ENCODE data around the gene COL24A1.
"Not testable (repeated sequence)": the region's sequence is repeated elsewhere in the genome, so short reads cannot be mapped to it uniquely, and the experiment has no call there.

COL24A1 gene

DNA sequence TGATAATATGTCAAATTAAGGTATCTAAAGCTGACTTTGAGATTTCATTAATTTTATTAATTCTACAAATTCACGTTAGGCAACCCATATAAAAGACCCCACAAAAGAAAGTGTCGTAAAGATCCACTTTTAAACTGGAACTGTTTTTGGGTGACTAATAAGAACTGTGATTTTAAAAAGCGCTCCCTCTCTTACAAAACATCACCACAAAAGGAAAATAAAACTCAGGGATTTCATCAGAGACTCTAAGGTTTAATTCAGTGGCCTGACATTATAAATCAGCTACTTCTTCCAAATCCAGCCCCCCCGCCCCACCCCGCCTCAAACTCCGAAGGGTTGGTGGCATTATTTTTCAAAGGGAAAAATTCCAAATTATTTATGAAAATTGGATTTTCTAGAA is 2.7 kb downstream of the COL24A1 start:
- no peak for DNase-seq (ENCODE audit: low read depth in 1 of 2, low spot score in 1 of 2)

DNA sequence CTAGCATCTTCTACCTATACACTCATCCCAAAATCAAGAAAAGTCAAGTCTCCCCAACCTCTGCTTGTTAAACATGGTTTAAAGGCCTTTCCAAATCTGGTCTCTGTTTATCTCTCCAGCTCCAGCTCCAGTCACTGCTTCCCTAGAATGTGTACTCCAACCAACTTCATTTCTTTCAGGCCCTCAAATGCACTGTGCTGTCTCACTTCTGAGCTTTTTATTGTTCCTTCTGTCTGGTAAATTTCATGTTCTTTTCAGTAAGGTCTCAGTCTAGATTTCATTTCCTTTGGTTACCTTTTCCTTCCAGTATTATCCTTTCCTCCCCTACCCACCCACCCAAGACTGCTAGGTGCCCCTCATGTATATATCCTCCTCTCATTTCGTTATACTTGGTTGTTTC is 3.7 kb downstream of the COL24A1 start:
- DNase-seq (ENCODE audit: low read depth in 1 of 2, low spot score in 1 of 2) = no peak

DNA sequence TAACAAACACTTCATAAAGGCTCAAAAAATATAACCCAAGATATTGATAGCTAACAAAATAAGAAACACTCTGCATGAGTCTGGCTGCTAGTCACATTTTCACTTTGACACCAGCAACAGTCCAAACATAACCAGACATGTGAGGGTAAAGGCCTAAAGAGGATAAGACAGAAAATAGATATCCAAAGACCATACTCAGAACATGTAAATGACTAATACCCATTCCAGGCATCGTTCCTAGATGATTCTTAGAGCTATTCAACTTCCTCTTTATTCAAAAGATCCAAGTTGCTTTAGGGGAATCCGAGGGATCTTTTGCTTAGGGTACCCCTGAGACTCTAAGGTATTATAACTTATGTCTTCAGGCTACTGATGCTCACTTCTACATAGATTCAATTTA is 5.1 kb downstream of the COL24A1 start:
- DNase-seq (ENCODE audit: low read depth in 1 of 2, low spot score in 1 of 2) = no peak

- DNase-seq (ENCODE audit: low read depth in 1 of 2, low spot score in 1 of 2) = no peak
Measured at GRCh38 chr1:86150553-86151055, 6.0 kb downstream of the COL24A1 start.

DNA sequence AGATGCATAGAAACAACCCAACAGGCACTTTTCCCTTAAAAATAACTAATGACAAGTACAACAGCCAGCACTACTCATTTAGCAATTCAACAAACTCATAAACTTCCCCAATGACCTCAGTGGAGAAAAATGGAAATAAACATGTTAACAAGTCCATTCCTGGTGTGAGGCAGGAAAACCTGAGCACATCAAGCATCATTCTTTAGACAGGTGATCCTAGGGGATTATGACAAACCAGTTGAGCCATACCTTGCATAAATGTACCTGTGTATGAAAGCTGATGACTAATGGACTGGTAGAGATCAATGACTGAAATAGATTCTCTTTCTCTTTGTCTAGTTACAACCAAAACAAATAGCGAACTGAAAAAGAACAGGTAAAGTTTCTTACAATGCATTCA is 7.0 kb downstream of the COL24A1 start:
- no peak for DNase-seq (ENCODE audit: low read depth in 1 of 2, low spot score in 1 of 2)

GRCh38 chr1:86147755-86148154 is 8.8 kb downstream of the COL24A1 start:
- no peak for DNase-seq (ENCODE audit: low read depth in 1 of 2, low spot score in 1 of 2)

GRCh38 chr1:86146566-86146965 is 10.0 kb downstream of the COL24A1 start:
- no peak for DNase-seq (ENCODE audit: low read depth in 1 of 2, low spot score in 1 of 2)

DNA sequence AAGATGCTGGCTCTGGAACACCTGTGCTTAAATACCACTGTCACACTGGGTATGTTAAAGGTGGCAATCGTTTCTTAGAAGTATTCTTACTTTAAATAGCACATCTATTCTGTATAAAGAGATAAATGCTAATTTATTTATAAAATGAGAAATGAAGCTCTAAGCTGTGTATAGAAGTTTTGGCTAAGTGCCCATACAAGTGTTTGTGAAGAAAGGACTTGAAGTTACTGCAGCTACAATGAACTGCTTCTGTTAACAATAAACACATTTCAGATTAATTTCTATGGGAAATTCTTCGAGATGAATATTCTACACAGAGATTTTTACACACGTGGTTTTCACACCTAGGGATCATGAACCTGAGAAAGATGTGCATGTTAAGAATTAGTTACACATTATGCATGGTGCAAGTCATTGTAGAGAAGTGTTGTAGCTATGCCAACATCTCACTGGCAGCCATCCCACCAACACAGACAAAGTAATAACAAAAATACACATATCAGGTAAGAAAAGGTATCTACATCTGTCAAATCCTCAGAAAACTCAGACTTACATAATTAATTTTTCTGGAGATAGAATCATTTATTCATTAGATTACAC is 16.2 kb downstream of the COL24A1 start:
- no peak for DNase-seq (ENCODE audit: low read depth in 1 of 2, low spot score in 1 of 2)

DNA sequence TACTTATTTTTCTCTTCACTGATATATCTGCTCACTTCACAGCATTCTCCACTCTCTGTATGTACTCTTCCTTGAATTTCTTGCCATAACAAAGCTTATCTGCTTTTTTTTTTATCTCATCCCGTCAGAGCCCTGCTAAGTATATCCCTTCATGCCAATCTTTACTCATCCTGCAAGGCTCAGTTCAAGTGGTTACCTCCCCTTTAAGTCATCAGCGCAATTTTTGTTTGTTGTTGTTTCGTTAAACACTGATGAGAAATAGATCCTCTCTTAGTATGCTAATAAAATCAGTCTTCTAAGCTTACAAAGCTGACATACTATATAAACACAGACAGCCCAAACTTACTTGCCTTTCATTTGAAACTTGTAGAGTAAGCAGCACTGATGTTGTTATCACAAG is 17.8 kb downstream of the COL24A1 start:
- no peak for DNase-seq (ENCODE audit: low read depth in 1 of 2, low spot score in 1 of 2)

- no peak for DNase-seq (ENCODE audit: low read depth in 1 of 2, low spot score in 1 of 2)
Measured at GRCh38 chr1:86137436-86137835, 19.1 kb downstream of the COL24A1 start.

GRCh38 chr1:86119214-86119764 is 37.3 kb downstream of the COL24A1 start:
- no peak for DNase-seq (ENCODE audit: low read depth in 1 of 2, low spot score in 1 of 2)

DNA sequence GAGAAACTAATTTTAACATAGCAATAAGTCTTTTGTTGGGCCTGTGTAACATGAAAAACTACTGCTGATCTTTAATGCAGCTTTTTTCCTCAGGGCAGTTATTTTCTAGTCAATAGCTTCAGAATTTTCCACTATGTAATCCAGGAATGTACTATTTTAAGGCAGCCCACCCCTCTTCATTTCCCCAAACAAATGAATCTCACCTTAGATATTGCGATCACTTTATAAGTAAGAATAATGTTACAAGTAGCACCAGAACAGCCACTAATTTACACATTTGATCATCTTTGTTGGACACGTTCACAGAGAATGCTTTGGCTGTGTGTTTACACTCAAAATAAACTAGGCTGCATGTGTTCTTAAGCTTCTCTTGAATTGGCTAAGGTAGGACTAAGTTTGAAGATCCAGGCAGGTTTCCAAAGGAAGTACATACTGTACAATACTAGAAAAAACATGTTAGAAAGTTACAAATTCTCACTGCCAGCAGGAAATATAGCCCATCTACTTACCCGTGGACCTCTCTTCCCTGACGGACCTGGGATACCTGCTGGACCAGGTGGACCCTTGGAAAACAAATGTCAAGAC is 41.7 kb downstream of the COL24A1 start:
- DNase-seq (ENCODE audit: low read depth in 1 of 2, low spot score in 1 of 2) = no peak

- DNase-seq (ENCODE audit: low read depth in 1 of 2, low spot score in 1 of 2) = no peak
Measured at GRCh38 chr1:86114236-86114635, 42.3 kb downstream of the COL24A1 start.

DNA sequence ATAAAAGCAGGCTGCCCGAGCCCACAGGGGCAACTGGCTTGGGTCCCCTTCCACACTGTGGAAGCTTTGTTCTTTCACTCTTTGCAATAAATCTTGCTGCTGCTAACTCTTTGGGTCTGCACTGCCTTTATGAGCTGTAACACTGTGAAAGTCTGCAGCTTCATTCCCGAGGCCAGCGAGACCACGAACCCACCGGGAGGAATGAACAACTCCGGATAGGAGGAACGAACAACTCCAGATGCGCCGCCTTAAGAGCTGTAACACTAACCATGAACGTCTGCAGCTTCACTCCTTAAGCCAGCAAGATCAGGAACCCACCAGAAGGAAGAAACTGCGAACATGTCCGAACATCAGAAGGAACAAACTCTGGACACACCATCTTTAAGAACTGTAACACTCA is 45.0 kb downstream of the COL24A1 start:
- not testable (repeated sequence) for DNase-seq (ENCODE audit: low read depth in 1 of 2, low spot score in 1 of 2)

- no peak for DNase-seq (ENCODE audit: low read depth in 1 of 2, low spot score in 1 of 2)
Measured at GRCh38 chr1:86110451-86111129, 46.0 kb downstream of the COL24A1 start.

DNA sequence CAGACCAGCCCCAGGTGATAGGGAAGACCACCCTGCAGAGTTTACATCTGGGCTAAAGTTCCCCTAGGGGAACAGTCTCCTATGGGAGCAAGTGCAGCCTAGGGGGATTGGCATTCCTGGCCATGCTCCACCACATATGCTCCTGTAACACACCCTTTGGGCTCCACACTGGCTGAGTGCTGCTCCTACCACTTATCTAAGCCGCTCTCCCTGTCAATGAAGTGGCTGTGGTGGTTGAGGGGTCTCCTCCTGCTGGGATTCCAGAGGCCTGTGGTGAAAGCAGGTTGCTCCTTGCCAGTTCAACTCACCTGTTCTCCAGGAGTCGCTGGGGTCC is 51.1 kb downstream of the COL24A1 start:
- no peak for DNase-seq (ENCODE audit: low read depth in 1 of 2, low spot score in 1 of 2)

GRCh38 chr1:86104606-86105532 is 51.7 kb downstream of the COL24A1 start:
- no peak for DNase-seq (ENCODE audit: low read depth in 1 of 2, low spot score in 1 of 2)

GRCh38 chr1:86101616-86102015 is 55.0 kb downstream of the COL24A1 start:
- no peak for DNase-seq (ENCODE audit: low read depth in 1 of 2, low spot score in 1 of 2)

- DNase-seq (ENCODE audit: low read depth in 1 of 2, low spot score in 1 of 2) = no peak
Measured at GRCh38 chr1:86100401-86100800, 56.2 kb downstream of the COL24A1 start.

- no peak for DNase-seq (ENCODE audit: low read depth in 1 of 2, low spot score in 1 of 2)
Measured at GRCh38 chr1:86089765-86090164, 66.8 kb downstream of the COL24A1 start.

- no peak for DNase-seq (ENCODE audit: low read depth in 1 of 2, low spot score in 1 of 2)
Measured at GRCh38 chr1:86085741-86086409, 70.7 kb downstream of the COL24A1 start.

Measured in activated CD4-positive, alpha-beta T cell treated with anti-CD3 and anti-CD28 coated beads, Interleukin-2, amount 50 U/mL, for 24 hours (primary cell).